GM12875 (cell line): ENCODE data around the gene NRP1.

Experiments
- H3K4me3 ChIP-seq: one replicate; pipeline ENCODE4 v1.5.1; 2011; ENCODE audit warnings: low read depth, low read length, control low read depth
- TF ChIP-seq, protein P1 (sequence below): IDR thresholded peaks from 2 replicates; pipeline ENCODE4 v1.5.1; 2011; ENCODE audit warnings: low read depth, mild to moderate bottlenecking, control low read depth, inconsistent platforms, low read length, moderate library complexity, borderline replicate concordance; ENCODE audit not compliant: insufficient read depth

The NRP1 gene

DNA sequence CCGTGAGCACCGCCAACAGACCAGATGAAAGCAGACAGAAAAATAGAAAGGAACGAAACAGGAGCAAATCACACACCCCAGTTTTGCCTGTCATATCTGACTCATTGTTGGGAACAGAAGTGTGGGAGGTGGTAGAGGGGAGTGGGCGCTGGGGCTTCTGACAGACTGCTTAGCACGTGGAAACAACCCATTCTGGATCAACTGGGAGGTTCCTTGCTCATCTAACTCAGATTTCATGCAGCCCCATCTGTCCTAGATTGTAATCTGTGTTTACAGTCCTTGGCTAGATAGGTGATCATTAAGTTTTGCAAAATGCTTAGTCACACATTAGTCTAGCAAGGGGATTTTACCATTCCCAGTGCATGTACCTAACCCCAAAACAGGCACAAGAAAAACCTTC lies 154.1 kb downstream of the NRP1 start:
- H3K4me3 ChIP-seq: no peak overlapping the region
- TF ChIP-seq, protein P1, sequence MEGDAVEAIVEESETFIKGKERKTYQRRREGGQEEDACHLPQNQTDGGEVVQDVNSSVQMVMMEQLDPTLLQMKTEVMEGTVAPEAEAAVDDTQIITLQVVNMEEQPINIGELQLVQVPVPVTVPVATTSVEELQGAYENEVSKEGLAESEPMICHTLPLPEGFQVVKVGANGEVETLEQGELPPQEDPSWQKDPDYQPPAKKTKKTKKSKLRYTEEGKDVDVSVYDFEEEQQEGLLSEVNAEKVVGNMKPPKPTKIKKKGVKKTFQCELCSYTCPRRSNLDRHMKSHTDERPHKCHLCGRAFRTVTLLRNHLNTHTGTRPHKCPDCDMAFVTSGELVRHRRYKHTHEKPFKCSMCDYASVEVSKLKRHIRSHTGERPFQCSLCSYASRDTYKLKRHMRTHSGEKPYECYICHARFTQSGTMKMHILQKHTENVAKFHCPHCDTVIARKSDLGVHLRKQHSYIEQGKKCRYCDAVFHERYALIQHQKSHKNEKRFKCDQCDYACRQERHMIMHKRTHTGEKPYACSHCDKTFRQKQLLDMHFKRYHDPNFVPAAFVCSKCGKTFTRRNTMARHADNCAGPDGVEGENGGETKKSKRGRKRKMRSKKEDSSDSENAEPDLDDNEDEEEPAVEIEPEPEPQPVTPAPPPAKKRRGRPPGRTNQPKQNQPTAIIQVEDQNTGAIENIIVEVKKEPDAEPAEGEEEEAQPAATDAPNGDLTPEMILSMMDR: no peak

DNA sequence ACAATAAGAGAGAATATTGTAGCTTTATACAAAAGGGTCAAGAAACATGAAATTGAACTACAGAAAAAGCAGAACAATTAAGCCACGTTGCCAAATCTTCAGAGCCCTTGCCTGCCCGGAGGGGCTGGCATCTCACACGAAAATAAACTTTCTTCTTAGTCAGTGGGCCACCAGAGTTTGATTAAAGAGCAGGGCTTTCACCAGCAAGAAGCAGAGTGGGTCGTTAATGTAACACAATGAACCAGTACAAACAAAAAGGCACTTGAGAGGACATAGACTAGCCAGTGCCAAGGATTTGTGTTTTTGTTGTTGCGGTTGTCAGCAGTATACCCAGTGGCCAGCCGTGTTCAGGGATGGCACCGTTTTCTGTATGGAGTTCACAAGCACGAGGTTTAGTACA lies 155.4 kb downstream of the NRP1 start:
- H3K4me3 ChIP-seq: no peak overlapping the region
- TF ChIP-seq, protein P1: no peak

DNA sequence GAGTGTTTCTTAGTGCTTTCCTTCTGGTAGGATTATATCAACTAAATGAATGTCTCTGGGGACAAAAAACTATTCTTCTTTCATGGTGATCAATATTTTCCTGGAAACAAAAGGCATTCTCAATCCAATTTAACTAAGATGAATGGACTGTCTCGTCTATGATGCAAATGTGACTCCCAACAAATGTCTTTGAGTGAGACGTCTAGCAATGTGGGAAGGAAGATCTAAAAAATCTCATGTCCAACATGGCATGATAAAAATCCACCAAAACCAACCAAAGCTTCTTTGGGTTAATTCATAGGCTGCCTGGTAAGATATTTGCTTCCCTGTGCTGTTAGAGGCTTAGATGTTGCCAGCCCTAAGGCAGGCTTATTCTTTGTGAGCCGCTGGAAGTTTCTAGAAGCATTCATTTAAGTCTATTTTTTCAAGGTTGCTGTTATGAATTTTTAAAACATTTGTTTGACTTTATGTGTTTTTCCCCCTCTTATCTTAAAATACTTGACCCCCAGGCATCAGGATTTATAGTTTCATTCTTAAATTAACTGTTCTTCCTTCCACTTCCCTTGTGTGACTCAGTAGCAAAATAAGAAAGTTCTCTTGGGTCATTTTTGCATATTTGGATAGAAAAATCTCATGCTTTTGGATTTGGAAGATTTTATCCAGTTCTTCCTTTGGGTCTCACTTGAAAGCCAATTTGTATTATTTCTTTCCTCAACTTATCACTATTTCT lies 156.3 kb downstream of the NRP1 start:
- TF ChIP-seq, protein P1: no peak
- H3K4me3 ChIP-seq: no peak overlapping the region

DNA sequence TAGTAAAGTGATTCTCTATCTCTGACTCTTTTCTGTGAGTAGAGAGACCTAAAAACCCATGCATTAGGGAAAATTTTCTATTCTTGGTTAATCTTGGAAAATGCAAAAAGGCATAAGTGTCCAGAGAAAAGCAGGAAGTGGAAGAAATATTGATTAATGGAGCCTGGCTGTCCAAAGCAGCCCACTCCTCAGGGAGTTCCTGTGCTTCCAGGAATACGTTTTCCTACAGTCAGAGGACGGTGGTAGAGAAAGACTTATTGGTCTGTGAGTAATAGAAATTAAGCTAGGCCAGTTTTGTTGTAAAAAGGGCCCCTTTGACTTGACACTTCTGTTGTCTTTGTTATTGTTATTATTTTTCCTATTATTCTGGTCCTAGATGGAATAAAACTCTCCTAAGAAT lies 157.8 kb downstream of the NRP1 start:
- H3K4me3 ChIP-seq: no peak overlapping the region
- TF ChIP-seq, protein P1: no peak

DNA sequence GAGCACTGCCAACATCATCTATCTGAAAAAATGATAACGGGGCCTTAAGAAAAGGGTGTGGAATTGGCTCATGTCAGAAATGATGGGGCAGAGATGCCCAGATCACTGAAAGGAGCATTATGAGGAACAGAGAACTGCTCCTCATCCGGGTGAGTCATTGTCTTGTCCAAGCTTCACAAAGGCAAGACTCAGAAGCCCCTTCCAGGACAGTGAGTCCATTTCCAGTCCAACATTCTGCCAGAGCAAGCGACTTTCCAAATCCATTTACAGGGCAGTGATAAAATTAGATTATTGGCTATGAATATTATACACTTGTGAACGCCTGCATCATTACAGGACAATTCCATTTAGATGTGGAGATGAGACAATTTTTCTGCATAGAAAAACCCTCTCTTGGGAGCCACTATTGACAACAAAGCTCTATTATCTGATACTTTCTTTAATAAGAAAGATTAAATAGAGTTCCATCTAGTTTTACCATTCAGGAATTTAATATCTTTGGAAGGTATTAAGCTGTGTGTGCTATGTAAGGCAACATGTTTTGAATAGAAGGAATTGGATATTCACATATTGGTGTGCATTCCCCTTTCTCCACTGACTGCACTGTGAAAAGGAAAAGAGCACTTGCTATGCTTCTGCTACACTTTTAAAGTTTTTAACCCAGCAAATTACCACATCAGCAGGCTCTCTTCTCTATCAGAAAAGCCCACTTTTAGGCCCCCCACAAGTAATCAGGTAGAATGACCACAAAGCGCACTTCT lies 159.6 kb downstream of the NRP1 start:
- TF ChIP-seq, protein P1: no peak
- no peak overlapping the region for H3K4me3 ChIP-seq

DNA sequence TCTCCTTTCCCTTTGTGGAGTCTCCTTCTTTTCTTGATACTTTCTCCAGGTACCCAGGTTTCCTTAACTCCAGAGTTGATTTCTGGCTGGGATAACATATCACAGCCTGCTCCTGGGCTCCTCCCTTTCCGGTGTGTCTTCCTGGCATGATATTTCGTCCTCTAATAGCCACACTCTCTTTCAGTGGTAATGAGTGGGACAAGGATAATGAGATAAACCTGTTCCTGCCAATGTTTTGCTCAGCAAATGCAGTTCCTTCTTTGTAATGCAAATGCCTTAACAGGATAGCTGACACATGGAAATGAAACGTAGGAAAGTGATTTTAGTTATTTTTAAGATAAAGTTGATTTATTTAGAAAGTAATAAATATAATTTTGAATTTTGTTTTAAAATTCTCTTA lies 168.6 kb downstream of the NRP1 start:
- TF ChIP-seq, protein P1: no peak
- no peak overlapping the region for H3K4me3 ChIP-seq
